ENCODE data around the gene CLIP2.
"Not testable (repeated sequence)": the region's sequence is repeated elsewhere in the genome, so short reads cannot be mapped to it uniquely, and the experiment has no call there.

Gene CLIP2

GRCh38 chr7:74289018-74289658 is at the start of gene CLIP2:
Gene CLIP2, plus strand, starts transcription at chr7:74289407. Its CDS starts 28,140 bp downstream, at chr7:74317547.
- in situ Hi-C loops (cut with MboI; ENCODE audit: low sequenced_read_pairs) = no loop called here

- in situ Hi-C loops (cut with MboI; ENCODE audit: low sequenced_read_pairs) = no loop called here
Measured at GRCh38 chr7:74240482-74240881, 48.7 kb upstream of the CLIP2 start.

GRCh38 chr7:74242122-74242443 is 47.1 kb upstream of the CLIP2 start:
- in situ Hi-C loops (cut with MboI; ENCODE audit: low sequenced_read_pairs) = no loop called here

- in situ Hi-C loops (cut with MboI; ENCODE audit: low sequenced_read_pairs) = no loop called here
Measured at GRCh38 chr7:74246497-74246896, 42.7 kb upstream of the CLIP2 start.

GRCh38 chr7:74248156-74248555 is 41.1 kb upstream of the CLIP2 start:
- in situ Hi-C loops (cut with MboI; ENCODE audit: low sequenced_read_pairs) = no loop called here

GRCh38 chr7:74249058-74249457 is 40.1 kb upstream of the CLIP2 start:
- in situ Hi-C loops (cut with MboI; ENCODE audit: low sequenced_read_pairs) = not testable (repeated sequence)

GRCh38 chr7:74252893-74253292 is 36.3 kb upstream of the CLIP2 start:
- in situ Hi-C loops (cut with MboI; ENCODE audit: low sequenced_read_pairs) = no loop called here

- in situ Hi-C loops (cut with MboI; ENCODE audit: low sequenced_read_pairs) = no loop called here
Measured at GRCh38 chr7:74253331-74253730, 35.9 kb upstream of the CLIP2 start.

GRCh38 chr7:74253835-74254128 is 35.4 kb upstream of the CLIP2 start:
- in situ Hi-C loops (cut with MboI; ENCODE audit: low sequenced_read_pairs) = no loop called here

- in situ Hi-C loops (cut with MboI; ENCODE audit: low sequenced_read_pairs) = no loop called here
Measured at GRCh38 chr7:74254129-74254857, 34.9 kb upstream of the CLIP2 start, which contains the start of gene RFC2. Gene RFC2, minus strand, starts transcription at chr7:74254399. Its CDS starts 16 bp downstream, at chr7:74254383.

GRCh38 chr7:74254858-74255379 is 34.3 kb upstream of the CLIP2 start:
- in situ Hi-C loops (cut with MboI; ENCODE audit: low sequenced_read_pairs) = no loop called here

- in situ Hi-C loops (cut with MboI; ENCODE audit: low sequenced_read_pairs) = not testable (repeated sequence)
Measured at GRCh38 chr7:74255461-74255860, 33.7 kb upstream of the CLIP2 start.

GRCh38 chr7:74256491-74257408 is 32.5 kb upstream of the CLIP2 start:
- in situ Hi-C loops (cut with MboI; ENCODE audit: low sequenced_read_pairs) = no loop called here

GRCh38 chr7:74258639-74259038 is 30.6 kb upstream of the CLIP2 start:
- in situ Hi-C loops (cut with MboI; ENCODE audit: low sequenced_read_pairs) = no loop called here

- in situ Hi-C loops (cut with MboI; ENCODE audit: low sequenced_read_pairs) = no loop called here
Measured at GRCh38 chr7:74262639-74263398, 26.4 kb upstream of the CLIP2 start.

- in situ Hi-C loops (cut with MboI; ENCODE audit: low sequenced_read_pairs) = no loop called here
Measured at GRCh38 chr7:74263399-74264120, 25.6 kb upstream of the CLIP2 start.

- in situ Hi-C loops (cut with MboI; ENCODE audit: low sequenced_read_pairs) = no loop called here
Measured at GRCh38 chr7:74266191-74266963, 22.8 kb upstream of the CLIP2 start.

- in situ Hi-C loops (cut with MboI; ENCODE audit: low sequenced_read_pairs) = no loop called here
Measured at GRCh38 chr7:74267756-74268565, 21.2 kb upstream of the CLIP2 start.
